ENCODE results near the gene GNAQ.
A peak's percentile ranks its signal among the peaks of the same experiment; 100 is the strongest.

DNA sequence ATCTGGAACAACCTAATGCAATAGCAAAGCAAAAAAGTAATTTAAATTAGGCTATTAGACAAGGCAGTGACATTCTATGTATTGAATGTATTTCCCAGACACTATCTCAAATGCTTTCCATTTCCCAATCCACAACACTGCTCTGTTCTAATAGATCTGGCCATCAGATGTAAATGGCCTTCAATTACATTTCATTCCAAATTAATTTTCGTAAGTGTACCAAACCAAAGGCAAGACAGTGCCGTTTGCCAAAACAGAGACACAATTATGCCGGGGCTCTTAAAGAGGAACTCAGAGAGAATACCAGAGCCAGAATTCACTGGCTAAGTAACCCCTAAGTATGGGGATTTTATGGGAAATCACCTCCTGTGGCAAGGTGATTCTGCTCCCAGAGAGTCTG lies 63.1 kb downstream of the GNAQ start:
- TF ChIP-seq, protein P1, sequence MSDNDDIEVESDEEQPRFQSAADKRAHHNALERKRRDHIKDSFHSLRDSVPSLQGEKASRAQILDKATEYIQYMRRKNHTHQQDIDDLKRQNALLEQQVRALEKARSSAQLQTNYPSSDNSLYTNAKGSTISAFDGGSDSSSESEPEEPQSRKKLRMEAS (IDR thresholded peaks at IDR 0.05; ENCODE audit: low read depth) = no peak
- TF ChIP-seq, protein P2, sequence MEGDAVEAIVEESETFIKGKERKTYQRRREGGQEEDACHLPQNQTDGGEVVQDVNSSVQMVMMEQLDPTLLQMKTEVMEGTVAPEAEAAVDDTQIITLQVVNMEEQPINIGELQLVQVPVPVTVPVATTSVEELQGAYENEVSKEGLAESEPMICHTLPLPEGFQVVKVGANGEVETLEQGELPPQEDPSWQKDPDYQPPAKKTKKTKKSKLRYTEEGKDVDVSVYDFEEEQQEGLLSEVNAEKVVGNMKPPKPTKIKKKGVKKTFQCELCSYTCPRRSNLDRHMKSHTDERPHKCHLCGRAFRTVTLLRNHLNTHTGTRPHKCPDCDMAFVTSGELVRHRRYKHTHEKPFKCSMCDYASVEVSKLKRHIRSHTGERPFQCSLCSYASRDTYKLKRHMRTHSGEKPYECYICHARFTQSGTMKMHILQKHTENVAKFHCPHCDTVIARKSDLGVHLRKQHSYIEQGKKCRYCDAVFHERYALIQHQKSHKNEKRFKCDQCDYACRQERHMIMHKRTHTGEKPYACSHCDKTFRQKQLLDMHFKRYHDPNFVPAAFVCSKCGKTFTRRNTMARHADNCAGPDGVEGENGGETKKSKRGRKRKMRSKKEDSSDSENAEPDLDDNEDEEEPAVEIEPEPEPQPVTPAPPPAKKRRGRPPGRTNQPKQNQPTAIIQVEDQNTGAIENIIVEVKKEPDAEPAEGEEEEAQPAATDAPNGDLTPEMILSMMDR (IDR thresholded peaks at IDR 0.05) = no peak
- peak; percentile 57 for TF ChIP-seq GATA2 (CRISPR knock-in tag; IDR thresholded peaks at IDR 0.05)
- TF ChIP-seq CHD2 (IDR thresholded peaks at IDR 0.05; ENCODE audit: low read length, partially characterized antibody) = no peak
- no peak for TF ChIP-seq EZH2phosphoT487 (IDR thresholded peaks at IDR 0.05; ENCODE audit: borderline replicate concordance, low read depth)
- no peak for TF ChIP-seq TAF1 (IDR thresholded peaks at IDR 0.05; ENCODE audit: borderline replicate concordance, low read depth, low read length)
- no peak for TF ChIP-seq YY1 (IDR thresholded peaks at IDR 0.05; ENCODE audit: low read depth)

All from SK-N-SH (cell line).